HG03378 (cell line): ENCODE data around the gene CDK5RAP2.

Source experiments
- ATAC-seq: cut with Tn5 transposase; IDR thresholded peaks from one replicate; pipeline ENCODE4 v1.9.1; 2021; ENCODE audit warnings: mild to moderate bottlenecking, moderate library complexity; ENCODE audit not compliant: unreplicated experiment

CDK5RAP2 gene

DNA sequence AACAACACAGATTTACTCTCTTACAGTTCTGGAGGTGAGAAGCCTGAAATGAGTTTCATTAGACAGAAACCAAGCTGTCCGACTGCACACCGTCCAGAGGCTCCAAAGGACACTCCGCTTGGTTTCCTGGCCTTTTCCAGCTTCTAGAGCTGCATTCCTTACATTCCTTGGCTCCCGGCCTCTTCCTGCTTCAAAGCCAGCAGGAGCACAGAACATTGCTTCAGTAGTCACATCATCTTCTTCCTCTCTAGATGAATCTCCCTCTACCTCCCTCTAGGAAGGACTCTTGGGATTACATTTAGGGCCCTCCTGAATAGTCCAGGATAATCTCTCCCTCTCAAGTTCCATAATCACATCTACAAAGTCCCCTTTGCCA, 213.3 kb downstream of the CDK5RAP2 start:
- no peak for ATAC-seq

DNA sequence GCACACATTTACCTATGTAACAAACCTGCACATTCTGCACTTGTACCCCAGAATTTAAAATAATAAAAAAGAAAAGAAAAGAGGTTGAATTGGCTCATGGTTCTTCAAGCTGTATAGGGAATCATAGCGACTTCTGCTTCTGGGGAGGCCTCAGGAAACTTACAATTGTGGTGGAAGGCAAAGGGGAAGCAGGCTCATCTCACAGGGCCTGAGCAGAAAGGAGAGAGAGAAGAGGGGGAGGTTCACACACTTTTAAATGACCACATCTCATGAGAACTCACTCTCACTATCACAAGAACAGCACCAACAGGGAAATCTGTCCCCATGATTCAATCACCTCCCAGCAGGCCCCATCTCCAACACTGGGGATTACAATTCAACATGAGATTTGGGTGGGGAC, 214.6 kb downstream of the CDK5RAP2 start:
- ATAC-seq, result no peak

DNA sequence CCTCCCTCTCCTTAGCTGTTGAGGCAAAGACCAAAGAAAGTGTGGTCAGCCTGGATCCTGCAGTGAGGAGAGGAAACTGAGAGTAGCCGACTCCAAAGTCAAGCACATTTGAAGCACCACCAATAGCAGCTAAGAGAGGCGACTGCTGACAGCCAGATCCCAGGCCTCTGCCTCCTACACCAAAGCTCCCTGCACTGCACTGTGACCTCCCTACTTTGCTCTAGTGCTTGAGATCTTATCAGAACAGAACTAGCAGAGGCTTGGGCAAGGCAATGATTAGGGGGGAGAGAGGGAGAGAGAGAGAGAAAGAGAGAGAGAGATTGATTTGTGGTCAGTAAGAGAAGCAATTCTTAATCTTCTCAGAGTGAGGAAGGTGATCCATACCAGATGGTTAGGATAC, 216.3 kb downstream of the CDK5RAP2 start:
- no peak for ATAC-seq

DNA sequence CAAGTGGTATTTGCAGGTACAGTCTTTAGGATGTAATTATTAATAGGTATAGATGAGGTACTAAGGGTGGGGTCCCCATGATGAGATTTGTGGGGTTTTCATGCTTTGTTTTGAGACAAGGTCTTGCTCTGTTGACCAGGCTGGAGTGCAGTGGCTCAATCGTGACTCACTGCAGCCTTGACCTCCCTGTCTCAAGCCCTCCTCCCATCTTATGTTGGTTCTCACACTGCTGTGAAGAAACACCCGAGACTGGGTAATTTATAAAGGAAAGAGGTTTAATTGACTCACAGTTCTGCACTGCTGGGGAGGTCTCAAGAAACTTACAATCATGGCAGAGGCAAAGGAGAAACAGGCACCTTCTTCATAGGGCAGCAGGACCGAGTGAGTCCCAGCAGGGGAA, 217.5 kb downstream of the CDK5RAP2 start:
- ATAC-seq, result no peak

DNA sequence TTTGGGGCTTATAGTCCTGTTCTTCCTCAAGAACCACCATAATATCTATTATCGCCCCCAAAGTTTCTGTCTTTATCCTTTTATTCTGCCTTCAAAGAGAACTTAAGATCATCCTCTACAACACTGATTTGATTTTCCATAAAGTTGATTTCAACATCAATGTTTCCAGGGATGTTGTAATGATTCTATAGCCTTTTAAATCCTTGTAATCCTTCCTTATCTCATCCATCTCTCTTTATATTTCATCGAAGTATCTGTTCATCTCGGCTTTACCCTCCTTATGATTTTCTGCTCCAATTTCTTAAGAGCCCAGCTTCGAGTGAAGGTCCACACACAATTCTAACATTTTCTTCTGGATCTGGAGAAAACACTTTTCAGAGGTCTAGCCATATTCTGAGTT, 218.4 kb downstream of the CDK5RAP2 start:
- ATAC-seq, result no peak

DNA sequence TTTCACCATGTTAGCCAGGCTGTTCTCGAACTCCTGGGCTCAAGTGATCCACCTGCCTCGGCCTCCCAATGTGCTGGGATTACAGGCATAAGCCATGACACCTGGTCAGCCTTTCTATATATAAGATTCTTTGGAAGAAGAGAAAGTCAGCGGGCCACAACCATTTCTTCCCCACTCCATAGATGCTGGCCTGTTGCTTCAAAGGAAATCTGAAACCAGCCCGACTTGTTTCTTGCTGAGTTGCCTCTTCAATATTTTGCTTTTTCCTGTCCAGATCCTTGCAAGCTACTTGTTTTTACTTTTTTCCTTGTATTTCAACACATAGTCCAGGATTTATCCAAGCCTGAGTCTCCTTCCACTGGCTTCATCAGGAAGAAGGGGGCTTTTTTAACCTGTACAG, 219.5 kb downstream of the CDK5RAP2 start:
- ATAC-seq, result no peak

DNA sequence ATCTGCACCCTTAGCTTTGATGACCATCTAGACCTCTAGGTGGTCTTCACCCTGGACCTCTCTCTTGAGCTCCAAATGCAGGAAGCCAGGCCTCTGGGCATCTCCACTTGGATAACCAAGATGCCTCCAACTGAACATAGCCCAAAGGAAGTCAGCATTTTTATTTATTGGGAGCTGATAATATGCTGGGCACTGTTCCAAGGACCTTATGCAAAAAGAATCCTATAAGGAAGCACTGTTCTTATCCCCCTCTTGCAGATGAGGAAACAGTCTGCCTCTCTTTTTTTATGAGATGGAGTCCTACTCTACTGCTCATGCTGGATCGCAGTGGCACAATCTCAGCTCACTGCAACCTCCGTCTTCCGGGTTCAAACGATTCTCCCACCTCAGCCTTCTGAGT, 219.9 kb downstream of the CDK5RAP2 start:
- no peak for ATAC-seq

DNA sequence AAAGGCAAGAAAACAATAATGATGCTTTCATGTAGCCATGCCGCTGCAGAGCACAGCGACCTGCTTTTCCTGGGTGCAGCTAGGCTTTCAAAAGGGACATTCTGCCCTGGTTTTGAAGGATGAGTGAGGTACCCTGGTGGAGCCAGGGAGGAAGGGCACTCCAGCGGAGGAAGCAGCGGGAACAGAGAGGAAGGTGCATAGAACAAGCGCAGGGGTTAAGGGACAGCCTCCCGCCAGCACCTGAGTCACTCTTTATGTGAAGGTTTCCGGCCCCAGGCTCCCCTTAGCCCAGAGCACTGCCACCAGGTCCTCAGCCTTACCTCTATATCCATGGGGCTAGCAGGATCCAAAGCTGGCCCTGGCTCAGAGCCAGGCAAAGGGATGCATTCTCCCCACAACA, 221.1 kb downstream of the CDK5RAP2 start:
- ATAC-seq, result no peak

DNA sequence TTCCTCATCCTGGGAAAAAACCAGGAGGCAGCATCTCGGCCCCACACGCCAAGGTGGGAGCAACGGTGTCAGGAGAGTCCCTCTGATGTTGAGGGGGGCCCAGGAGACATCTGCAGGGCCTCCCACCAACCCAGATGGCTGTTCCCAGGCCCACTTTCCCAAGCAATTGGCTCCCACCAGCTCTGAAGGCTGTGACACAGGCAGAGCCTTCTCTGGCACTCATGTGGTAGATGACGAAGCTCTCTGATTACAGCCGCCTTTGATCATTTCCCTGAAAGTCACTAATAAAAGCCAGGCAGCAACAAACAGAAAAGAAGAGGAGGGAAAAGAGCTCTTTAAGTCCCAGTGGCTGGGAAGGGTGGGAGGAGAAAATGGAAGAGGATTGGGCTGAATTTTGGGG, 226.5 kb downstream of the CDK5RAP2 start:
- no peak for ATAC-seq

DNA sequence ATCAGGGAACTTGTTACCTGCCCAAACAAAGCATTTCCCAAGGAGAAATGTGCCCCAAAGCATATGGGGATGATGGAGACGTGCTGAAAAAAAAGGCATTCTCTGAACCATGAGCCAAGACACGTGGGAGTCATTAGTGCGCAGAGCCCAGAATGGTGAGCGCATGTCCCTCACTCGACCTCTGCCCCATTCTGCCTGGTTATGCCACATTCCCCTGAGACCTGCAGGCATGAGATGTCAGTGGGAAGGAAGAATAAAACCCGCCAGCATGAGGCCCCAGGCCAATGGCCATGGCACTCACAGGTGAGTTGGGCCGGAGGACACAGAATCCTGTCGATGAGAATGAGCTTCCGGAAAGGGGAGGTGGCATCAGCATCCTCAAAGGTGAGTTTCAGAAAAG, 228.9 kb downstream of the CDK5RAP2 start:
- no peak for ATAC-seq

DNA sequence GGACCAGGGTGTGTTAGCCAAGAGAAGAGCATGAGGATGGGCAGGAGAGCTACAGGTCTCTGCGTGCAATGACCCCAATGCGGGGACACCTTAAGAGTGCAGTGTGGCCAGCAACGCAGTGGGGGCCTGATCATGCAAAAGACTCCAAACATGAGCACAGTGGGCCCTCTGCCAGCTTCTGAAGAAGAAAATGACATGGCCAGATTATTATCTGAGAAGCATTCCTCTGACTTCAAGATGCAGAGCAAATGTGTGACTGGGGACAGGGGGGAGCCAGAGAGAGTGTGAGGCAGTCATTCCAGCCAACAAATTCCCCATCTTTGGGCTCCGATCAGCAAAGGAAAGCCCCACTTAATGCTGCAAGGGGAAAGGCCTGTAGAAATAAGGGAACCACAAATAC, 229.4 kb downstream of the CDK5RAP2 start:
- no peak for ATAC-seq

DNA sequence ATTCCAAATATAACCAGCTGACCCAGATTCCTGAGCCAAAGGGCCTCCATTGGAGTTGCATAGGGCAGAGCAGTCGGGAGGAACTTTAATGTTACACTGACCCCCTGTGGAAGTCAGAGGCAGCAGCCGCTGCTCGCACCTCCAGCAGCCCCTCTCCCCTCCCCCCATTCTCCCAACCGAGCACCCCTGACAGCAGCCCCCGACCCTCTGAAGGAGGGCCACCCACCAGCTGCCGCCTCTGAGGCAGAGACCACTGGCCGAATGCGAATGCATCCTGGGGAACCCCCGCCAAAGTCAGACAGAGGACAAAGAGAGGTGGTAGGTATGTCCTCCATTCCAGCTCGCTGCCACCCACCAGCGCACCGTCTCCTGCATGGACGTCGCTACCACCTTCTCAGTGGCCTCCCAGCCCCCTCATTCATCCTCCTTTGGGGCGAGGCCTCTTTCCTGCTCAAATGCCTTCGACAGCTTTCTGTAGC, 231.0 kb downstream of the CDK5RAP2 start:
- no peak for ATAC-seq

DNA sequence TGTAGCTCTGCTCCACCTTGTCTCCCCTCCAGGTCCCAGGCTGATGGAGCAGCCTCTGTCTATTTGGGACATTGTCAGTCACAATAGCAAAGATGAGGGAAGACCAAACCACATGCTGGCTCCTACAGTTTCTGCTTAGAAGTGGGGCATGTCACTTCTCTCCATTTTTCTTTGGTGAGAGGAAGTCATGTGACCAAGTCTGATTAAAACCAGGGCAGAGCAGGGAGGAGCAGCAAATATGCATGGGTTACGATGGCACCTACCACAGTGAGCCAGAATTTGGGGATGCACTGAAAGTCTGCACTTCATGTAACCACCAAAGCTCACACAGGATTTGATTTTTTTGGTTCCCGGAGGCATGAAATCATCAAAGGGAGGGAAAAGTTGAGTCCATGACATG, 234.6 kb downstream of the CDK5RAP2 start:
- ATAC-seq, result no peak

DNA sequence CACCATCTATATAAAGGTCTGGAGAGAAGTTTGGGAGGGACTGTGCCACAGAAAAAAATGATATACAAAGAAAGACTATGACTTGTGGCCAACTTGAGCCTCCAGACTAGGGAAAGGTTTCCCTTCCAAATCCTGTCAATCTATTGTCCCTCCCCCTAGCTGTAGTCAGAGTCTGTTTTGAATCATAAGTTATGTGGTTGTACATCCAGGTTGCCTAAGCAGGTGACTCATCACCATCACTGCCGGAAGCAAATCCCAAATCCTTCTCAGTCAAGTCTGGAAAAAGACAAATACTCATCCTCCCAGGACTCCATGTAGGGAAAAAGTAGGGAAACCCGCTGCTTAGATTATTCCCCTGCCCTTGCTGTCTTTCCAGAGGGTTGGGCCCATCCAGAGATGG, 235.7 kb downstream of the CDK5RAP2 start:
- ATAC-seq, result no peak

DNA sequence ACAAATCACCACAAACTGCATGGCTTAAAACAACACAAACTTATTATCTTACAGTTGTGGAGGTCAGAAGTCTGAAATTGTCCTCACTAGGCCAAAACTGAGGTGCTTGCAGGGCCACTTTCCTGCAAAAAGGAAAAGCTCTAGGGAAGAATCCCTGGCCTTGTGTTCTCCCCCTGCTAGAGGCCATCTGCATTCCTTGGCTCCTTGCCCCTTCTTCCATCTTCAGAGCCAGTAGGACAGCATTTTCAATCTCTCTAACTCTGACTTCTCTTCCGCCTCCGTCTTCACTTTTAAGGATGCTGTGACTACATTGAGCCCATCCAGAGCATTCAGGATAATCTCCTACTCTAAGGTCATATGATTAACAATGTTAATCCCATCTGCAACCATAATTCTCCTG, 236.6 kb downstream of the CDK5RAP2 start:
- no peak for ATAC-seq
